Measurements from ENCODE around the gene KCNJ3.

Gene KCNJ3

GRCh38 chr2:154706660-154707059, 8.2 kb downstream of the KCNJ3 start:
- no peak for DNase-seq (ENCODE audit: low read depth)

- DNase-seq (ENCODE audit: low read depth), result no peak
Measured at GRCh38 chr2:154707994-154708575, 9.6 kb downstream of the KCNJ3 start.

- DNase-seq (ENCODE audit: low read depth), result no peak
Measured at GRCh38 chr2:154709215-154709614, 10.7 kb downstream of the KCNJ3 start.

GRCh38 chr2:154710078-154710477, 11.6 kb downstream of the KCNJ3 start:
- DNase-seq (ENCODE audit: low read depth), result no peak

- DNase-seq (ENCODE audit: low read depth), result no peak
Measured at GRCh38 chr2:154710685-154711084, 12.2 kb downstream of the KCNJ3 start.

GRCh38 chr2:154713675-154714074, 15.2 kb downstream of the KCNJ3 start:
- DNase-seq (ENCODE audit: low read depth), result no peak

GRCh38 chr2:154720651-154721050, 22.2 kb downstream of the KCNJ3 start:
- no peak for DNase-seq (ENCODE audit: low read depth)

- no peak for DNase-seq (ENCODE audit: low read depth)
Measured at GRCh38 chr2:154724194-154724797, 25.8 kb downstream of the KCNJ3 start.

GRCh38 chr2:154740361-154740760, 41.9 kb downstream of the KCNJ3 start:
- DNase-seq (ENCODE audit: low read depth), result no peak

- DNase-seq (ENCODE audit: low read depth), result no peak
Measured at GRCh38 chr2:154758871-154759270, 60.4 kb downstream of the KCNJ3 start.

GRCh38 chr2:154762638-154763037, 64.1 kb downstream of the KCNJ3 start:
- DNase-seq (ENCODE audit: low read depth), result no peak

- DNase-seq (ENCODE audit: low read depth), result no peak
Measured at GRCh38 chr2:154771664-154772284, 73.3 kb downstream of the KCNJ3 start.

- DNase-seq (ENCODE audit: low read depth), result no peak
Measured at GRCh38 chr2:154776825-154777224, 78.3 kb downstream of the KCNJ3 start.

- no peak for DNase-seq (ENCODE audit: low read depth)
Measured at GRCh38 chr2:154794406-154794805, 95.9 kb downstream of the KCNJ3 start.

- no peak for DNase-seq (ENCODE audit: low read depth)
Measured at GRCh38 chr2:154795651-154796050, 97.2 kb downstream of the KCNJ3 start.

- DNase-seq (ENCODE audit: low read depth), result no peak
Measured at GRCh38 chr2:154804451-154804850, 106.0 kb downstream of the KCNJ3 start.

- DNase-seq (ENCODE audit: low read depth), result no peak
Measured at GRCh38 chr2:154813636-154814035, 115.1 kb downstream of the KCNJ3 start.

GRCh38 chr2:154814856-154815255, 116.4 kb downstream of the KCNJ3 start:
- DNase-seq (ENCODE audit: low read depth), result no peak

GRCh38 chr2:154825358-154825757, 126.9 kb downstream of the KCNJ3 start:
- DNase-seq (ENCODE audit: low read depth), result no peak

GRCh38 chr2:154826827-154827226, 128.3 kb downstream of the KCNJ3 start:
- DNase-seq (ENCODE audit: low read depth), result no peak

GRCh38 chr2:154827286-154827685, 128.8 kb downstream of the KCNJ3 start:
- no peak for DNase-seq (ENCODE audit: low read depth)

GRCh38 chr2:154832711-154833110, 134.2 kb downstream of the KCNJ3 start:
- DNase-seq (ENCODE audit: low read depth), result no peak

- DNase-seq (ENCODE audit: low read depth), result no peak
Measured at GRCh38 chr2:154836632-154837031, 138.1 kb downstream of the KCNJ3 start.

- DNase-seq (ENCODE audit: low read depth), result no peak
Measured at GRCh38 chr2:154837035-154837434, 138.5 kb downstream of the KCNJ3 start.

Measured in stimulated activated CD8-positive, alpha-beta memory T cell treated with anti-CD3 and anti-CD28 coated beads, Interleukin-7, amount 100 ng/mL, for 24 hours (primary cell).